HepG2 (cell line): Measurements from ENCODE around the gene ESPN. TPM values are rescaled to one million over a fixed set of nuclear protein-coding genes. Genes with fewer than 3 reads are reported as not detected.

ENCODE experiments used
- AHDC1 ChIP-seq: sonication (generic); formaldehyde crosslinking; IDR thresholded peaks from 2 replicates; pipeline ENCODE4 v1.5.1; 2020; ENCODE audit warnings: mild to moderate bottlenecking, missing genetic modification reagents, borderline replicate concordance
- FOXO1 ChIP-seq: sonication (generic); formaldehyde crosslinking; IDR thresholded peaks from 2 replicates; pipeline ENCODE4 v1.4.0; 2020; ENCODE audit warnings: missing genetic modification reagents
- HES4 ChIP-seq: sonication (generic); formaldehyde crosslinking; IDR thresholded peaks from 2 replicates; pipeline ENCODE4 v1.9.0; 2021; ENCODE audit warnings: mild to moderate bottlenecking, missing genetic modification reagents, borderline replicate concordance
- HNF1B ChIP-seq: sonication (generic); formaldehyde crosslinking; IDR thresholded peaks from 2 replicates; pipeline ENCODE4 v1.5.1; 2020; ENCODE audit warnings: mild to moderate bottlenecking, moderate library complexity, missing genetic modification reagents
- LCORL ChIP-seq, 2 experiments: fragments of 450-650 bp in 1 of 2; sonication (generic) in 1 of 2; formaldehyde crosslinking in 1 of 2; IDR thresholded peaks; 2 replicates each; pipeline versions ENCODE4 v1.5.0 to v1.6.1; 2017 to 2020; ENCODE audit warnings: antibody characterized with exemption in 1 of 2, missing genetic modification reagents in 1 of 2
- MEF2D ChIP-seq: sonication (generic); formaldehyde crosslinking; IDR thresholded peaks from 2 replicates; pipeline ENCODE4 v1.5.1; 2020; ENCODE audit warnings: mild to moderate bottlenecking, missing genetic modification reagents
- PAWR ChIP-seq: sonication (generic); formaldehyde crosslinking; IDR thresholded peaks from 2 replicates; pipeline ENCODE4 v1.4.0; 2020; ENCODE audit warnings: missing genetic modification reagents, mild to moderate bottlenecking, borderline replicate concordance
- TFDP2 ChIP-seq: sonication (generic); formaldehyde crosslinking; IDR thresholded peaks from 2 replicates; pipeline ENCODE4 v1.4.0; 2020; ENCODE audit warnings: missing genetic modification reagents
- YEATS2 ChIP-seq: sonication (generic); formaldehyde crosslinking; IDR thresholded peaks from 2 replicates; pipeline ENCODE4 v1.4.0; 2020; ENCODE audit warnings: missing genetic modification reagents, borderline replicate concordance
- YY1 ChIP-seq: IDR thresholded peaks from 2 replicates; pipeline ENCODE4 v1.6.1; 2011; ENCODE audit warnings: low read length, low read depth, moderate library complexity, mild to moderate bottlenecking; ENCODE audit not compliant: insufficient read depth, insufficient replicate concordance
- ZBTB38 ChIP-seq: sonication (generic); formaldehyde crosslinking; IDR thresholded peaks from 2 replicates; pipeline ENCODE4 v1.5.1; 2020; ENCODE audit warnings: mild to moderate bottlenecking, missing genetic modification reagents
- ZNF30 ChIP-seq: sonication (generic); formaldehyde crosslinking; IDR thresholded peaks from 2 replicates; pipeline ENCODE4 v1.5.0; 2020; ENCODE audit warnings: mild to moderate bottlenecking, missing genetic modification reagents
- ZNF605 ChIP-seq: sonication (generic); formaldehyde crosslinking; IDR thresholded peaks from 2 replicates; pipeline ENCODE4 v1.8.0; 2022; ENCODE audit warnings: mild to moderate bottlenecking, missing genetic modification reagents
- ZNF850 ChIP-seq: sonication (generic); formaldehyde crosslinking; conservative IDR thresholded peaks from 2 replicates; pipeline ENCODE4 v1.9.0; 2021; ENCODE audit warnings: mild to moderate bottlenecking, missing genetic modification reagents
- polyA plus RNA-seq, 8 experiments: library from polyadenylated mRNA; depleted of rRNA in 3 of 8; stranded (reverse) in 7 of 8; unstranded in 1 of 8; fragments of >200 nt; fragmentation: Illumina TruSeq in 4 of 8; extraction: Trizol in 4 of 8; gene quantifications; 2 replicates each; pipeline versions ENCODE4 v1.2.1 to v1.2.3, GENCODE V29; 2011 to 2016; ENCODE audit warnings: low read depth in 4 of 8, missing spikeins in 1 of 8, mixed read lengths in 1 of 8; ENCODE audit not compliant: insufficient read depth in 1 of 8
- total RNA-seq, 5 experiments: library from RNA; depleted of rRNA; stranded (reverse); fragments of >200 nt; fragmentation: Illumina TruSeq; extraction: Trizol; gene quantifications; 2 replicates each; pipeline ENCODE4 v1.2.3, GENCODE V29; 2016; ENCODE audit warnings: low read depth in 1 of 5
- TF ChIP-seq, protein P1 (sequence below): sonication (generic); formaldehyde crosslinking; IDR thresholded peaks from 2 replicates; pipeline ENCODE4 v1.4.0; 2020; ENCODE audit warnings: mild to moderate bottlenecking, low read depth, missing genetic modification reagents
- TF ChIP-seq, protein P2 (sequence below): sonication (generic); formaldehyde crosslinking; IDR thresholded peaks from 2 replicates; pipeline ENCODE4 v1.5.1; 2020; ENCODE audit warnings: missing genetic modification reagents, mild to moderate bottlenecking, borderline replicate concordance
- TF ChIP-seq, protein P3 (sequence below): sonication (generic); formaldehyde crosslinking; IDR thresholded peaks from 2 replicates; pipeline ENCODE4 v1.5.1; 2020; ENCODE audit warnings: missing genetic modification reagents, mild to moderate bottlenecking, borderline replicate concordance

The ESPN gene
- total and polyA plus RNA-seq, 2 of the 13 experiments (the other 11 are each of a cell fraction or from before 2014, with no cell fraction given): 48.6 to 54.2 TPM

GRCh38 chr1:6464514-6464836 lies 39.9 kb downstream of the ESPN start (continued):
- TF ChIP-seq, protein P1, sequence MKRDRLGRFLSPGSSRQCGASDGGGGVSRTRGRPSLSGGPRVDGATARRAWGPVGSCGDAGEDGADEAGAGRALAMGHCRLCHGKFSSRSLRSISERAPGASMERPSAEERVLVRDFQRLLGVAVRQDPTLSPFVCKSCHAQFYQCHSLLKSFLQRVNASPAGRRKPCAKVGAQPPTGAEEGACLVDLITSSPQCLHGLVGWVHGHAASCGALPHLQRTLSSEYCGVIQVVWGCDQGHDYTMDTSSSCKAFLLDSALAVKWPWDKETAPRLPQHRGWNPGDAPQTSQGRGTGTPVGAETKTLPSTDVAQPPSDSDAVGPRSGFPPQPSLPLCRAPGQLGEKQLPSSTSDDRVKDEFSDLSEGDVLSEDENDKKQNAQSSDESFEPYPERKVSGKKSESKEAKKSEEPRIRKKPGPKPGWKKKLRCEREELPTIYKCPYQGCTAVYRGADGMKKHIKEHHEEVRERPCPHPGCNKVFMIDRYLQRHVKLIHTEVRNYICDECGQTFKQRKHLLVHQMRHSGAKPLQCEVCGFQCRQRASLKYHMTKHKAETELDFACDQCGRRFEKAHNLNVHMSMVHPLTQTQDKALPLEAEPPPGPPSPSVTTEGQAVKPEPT (CRISPR knock-in tag): no peak
- TF ChIP-seq FOXO1 (CRISPR knock-in tag) (no peak), ZBTB38 (no peak), AHDC1 (no peak), YEATS2 (no peak), HNF1B (CRISPR knock-in tag) (peak; percentile 61; the same call in 1 of the 2 replicates), ZNF30 (CRISPR knock-in tag) (no peak), ZNF605 (no peak), PAWR (CRISPR knock-in tag) (no peak), MEF2D (CRISPR knock-in tag) (no peak), LCORL (IDR thresholded peaks at IDR 0.05) (no peak), LCORL (CRISPR knock-in tag; IDR thresholded peaks at IDR 0.05) (0 out of 2 replicates have a peak, but pooled peaks have one; percentile 19), YY1 (no peak), HES4 (CRISPR knock-in tag) (no peak), TFDP2 (CRISPR knock-in tag) (no peak), ZNF850 (no peak)
- TF ChIP-seq, protein P2, sequence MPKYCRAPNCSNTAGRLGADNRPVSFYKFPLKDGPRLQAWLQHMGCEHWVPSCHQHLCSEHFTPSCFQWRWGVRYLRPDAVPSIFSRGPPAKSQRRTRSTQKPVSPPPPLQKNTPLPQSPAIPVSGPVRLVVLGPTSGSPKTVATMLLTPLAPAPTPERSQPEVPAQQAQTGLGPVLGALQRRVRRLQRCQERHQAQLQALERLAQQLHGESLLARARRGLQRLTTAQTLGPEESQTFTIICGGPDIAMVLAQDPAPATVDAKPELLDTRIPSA (CRISPR knock-in tag): no peak
- TF ChIP-seq, protein P3, sequence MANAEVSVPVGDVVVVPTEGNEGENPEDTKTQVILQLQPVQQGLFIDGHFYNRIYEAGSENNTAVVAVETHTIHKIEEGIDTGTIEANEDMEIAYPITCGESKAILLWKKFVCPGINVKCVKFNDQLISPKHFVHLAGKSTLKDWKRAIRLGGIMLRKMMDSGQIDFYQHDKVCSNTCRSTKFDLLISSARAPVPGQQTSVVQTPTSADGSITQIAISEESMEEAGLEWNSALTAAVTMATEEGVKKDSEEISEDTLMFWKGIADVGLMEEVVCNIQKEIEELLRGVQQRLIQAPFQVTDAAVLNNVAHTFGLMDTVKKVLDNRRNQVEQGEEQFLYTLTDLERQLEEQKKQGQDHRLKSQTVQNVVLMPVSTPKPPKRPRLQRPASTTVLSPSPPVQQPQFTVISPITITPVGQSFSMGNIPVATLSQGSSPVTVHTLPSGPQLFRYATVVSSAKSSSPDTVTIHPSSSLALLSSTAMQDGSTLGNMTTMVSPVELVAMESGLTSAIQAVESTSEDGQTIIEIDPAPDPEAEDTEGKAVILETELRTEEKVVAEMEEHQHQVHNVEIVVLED (CRISPR knock-in tag): no peak
